GM19239 (cell line): ENCODE results near the gene PPP1R37.
A peak's percentile ranks its signal among the peaks of the same experiment; 100 is the strongest.

Experiments
- DNase-seq: peaks from one replicate; pipeline ENCODE4 v3.0.0; 2011; ENCODE audit warnings: low spot score; ENCODE audit not compliant: insufficient read length
- FAIRE-seq: peaks from 2 replicates; lab custom pipeline; 2011; peaks lifted over from hg19 to GRCh38; lab: Jason Lieb, UNC

The PPP1R37 gene

DNA sequence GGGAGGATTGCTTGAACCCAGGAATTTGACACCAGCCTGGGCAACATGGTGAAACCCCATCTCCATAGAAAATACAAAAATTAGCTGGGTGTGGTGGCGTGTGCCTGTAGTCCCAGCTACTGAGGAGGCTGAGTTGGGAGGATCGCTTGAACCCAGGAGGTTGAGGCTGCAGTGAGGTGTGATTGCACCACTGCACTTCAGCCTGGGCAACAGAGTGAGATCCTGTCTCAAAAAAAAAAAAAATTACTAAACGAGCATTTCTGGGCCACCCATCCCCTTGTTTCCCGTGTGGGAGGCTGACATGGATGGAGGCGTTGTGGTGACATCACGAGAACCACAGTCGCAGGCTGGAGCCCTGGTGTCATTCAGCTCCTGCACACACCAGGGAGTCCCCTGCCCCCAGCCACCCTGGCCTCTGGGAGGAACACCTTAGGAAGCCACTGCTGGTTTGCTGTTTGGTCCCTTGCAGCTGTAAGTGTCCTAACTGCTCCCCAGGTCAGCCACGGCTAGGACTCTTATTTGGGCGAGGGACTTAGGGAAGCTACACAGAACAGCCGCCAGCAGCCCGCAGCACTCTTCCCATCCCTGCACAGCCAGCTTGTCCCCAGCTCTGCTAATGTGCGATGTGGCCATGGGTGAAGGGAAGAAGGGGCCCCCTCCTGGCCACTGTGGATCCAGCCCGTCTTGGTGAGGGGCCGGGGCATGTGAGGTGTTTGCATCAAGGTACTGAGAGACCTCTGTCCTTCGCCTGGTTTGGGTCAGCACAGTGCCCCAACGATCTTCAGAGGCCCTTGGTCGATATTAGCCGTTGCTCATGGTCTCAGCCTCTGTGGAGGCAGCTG lies 55.1 kb downstream of the PPP1R37 start:
- no peak for FAIRE-seq
- no peak for DNase-seq

DNA sequence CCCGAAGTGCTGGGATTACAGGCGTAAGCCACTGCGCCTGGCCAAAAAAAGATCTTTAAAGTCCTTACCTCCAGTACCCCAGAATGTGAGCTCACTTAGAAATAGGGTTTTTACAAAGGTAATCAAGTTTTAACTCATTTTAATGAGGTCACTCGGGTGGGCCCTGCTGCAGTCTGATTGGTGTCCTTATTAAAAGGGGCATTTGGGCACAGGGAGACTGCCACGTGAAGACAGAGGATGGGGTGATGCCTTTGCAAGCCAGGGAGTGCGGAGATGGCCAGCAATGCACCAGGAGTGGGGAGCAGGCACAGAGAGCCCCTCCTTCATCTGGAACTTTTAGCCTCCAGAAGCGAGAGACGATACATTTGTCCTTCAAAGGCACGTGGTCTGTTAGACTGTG lies 56.1 kb downstream of the PPP1R37 start:
- FAIRE-seq: no peak

DNA sequence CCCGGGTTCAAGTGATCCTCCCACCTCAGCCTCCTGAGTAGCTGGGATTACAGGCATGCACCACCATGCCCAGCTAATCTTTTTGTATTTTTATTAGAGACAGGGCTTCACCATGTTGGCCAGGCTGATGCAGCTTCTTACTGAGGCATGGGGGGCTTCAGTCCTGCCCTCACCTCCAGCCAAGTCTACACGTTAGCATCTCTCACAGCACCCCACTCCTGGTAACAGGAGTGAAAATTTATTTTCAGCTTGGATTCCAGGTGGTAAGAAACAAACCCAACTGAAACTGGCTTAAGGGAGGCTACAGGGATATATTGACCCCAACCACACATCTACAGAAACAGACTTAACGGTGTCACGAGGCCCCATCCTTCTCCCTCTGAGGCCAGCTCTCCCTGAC lies 57.2 kb downstream of the PPP1R37 start:
- no peak for FAIRE-seq
- DNase-seq: no peak

More for the DNA sequence above, 56.1 kb downstream of the PPP1R37 start:
- no peak for DNase-seq

DNA sequence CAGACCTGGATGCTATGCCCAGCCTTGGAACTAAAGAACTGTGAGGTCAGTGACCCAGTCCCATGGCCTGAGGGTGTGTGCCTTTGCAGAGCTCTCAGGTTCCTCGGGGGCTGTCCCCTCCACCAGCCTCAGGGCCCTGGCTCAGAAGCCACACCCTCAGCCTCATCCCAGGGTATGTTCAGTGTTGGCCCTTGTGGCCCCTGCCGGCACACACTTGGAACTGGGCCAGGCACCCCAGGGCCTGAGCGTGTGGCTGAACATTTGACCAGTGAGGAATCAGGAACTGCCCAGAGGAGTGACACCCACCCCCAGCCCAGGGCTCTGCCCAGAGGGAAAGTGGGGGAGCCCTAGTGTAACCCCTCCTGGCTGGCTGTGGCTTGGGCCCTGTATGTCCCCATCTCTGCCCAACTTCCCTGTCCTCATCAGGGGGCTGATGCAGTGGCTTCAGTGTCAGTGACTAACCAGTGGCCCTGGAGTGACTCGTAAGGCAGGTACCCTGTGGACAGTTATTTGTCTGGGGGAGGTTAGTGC lies 57.8 kb downstream of the PPP1R37 start:
- FAIRE-seq: no peak
- no peak for DNase-seq

DNA sequence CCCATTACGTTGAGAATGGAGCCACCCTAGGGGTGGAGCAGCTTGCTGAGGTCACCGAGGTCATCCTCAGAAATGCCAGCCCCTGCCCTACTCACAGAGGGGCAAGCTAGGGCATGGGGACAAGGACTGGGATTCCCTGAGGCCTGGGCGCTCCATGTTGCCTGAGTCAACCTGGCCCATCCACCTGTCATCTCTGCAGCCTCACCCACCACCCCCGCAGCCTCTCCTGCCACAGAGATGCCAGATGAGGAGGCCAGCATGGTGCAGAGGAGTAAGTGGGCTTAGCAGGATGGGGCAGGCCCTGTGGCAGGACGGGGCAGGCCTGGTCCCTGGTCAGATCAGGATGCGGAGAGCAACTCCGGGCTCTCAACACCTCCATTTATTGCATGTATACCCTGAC lies 58.3 kb downstream of the PPP1R37 start:
- DNase-seq (no peak), FAIRE-seq (no peak)

DNA sequence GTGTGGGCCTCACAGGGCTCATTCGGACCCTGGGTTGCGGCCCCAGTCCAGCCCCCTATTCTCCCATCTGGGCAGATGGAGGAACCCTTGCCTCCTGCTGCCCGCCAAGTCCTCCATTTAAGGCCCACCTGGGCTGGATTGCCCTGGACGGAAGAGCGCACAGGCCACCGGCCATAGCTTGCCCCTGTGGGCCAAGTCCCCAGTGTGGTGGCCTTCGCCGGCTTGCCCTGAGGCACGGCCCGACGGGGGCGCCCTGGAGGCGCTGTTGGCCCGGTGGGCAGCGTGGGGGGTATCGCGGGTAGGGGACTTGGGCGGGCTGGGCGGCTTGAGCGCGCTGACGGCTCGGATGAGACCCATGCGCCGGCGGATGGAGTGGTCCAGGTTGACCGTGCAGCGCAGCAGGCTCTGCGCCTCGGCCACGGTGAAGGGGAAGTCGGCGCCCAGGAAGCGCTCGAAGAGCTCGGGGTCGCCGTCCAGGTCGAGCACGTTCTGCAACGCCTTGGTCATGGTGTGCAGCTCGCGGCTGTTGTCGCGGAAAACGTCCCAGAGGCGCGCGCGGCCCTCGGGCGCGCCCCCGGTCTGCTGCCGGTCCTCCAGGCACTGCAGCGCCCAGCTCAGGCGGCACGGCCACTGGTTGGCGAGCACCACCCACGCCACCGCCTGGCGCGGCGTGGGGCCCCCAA lies 59.0 kb downstream of the PPP1R37 start:
- DNase-seq (no peak), FAIRE-seq (no peak)

DNA sequence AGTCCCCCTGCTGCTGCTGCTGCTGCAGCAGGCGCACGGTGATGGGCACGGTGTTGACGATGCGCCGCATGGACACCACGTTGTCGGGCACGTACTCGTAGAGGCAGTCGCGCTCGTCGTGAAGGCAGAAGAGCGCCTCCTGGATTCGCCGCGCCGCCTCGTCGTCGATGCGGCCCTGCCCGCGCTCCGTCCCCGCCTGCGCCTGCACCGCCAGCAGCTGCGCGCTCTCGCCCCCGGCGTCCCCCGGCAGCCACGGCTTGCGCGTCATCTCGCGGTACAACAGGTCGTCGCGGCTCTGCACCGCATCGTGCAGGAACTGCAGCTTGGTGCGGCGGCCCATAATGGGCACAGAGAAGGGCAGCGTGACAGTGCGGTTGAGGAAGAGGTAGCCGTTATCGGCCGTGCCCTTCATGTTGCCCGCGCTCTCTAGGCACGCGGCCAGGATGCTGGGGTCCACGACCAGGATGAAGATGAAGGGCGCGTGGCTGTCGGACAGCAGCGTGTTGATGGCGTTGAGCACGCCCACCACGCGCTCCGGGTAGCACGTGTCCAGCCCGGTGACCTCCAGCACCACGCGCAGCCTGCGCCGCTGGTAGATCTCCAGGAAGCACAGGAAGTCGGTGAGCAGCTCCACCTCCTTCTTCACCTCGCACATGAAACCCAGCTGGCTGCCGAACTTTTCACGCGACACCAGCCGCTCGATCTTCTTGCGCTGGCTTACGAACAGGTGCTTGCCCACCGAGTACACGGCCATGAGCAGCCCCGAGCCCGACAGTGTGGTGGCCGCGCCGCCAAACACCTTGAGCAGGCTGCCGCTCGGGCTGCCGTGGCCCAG lies 59.7 kb downstream of the PPP1R37 start:
- peak; percentile 69 for DNase-seq
- FAIRE-seq: peak; percentile 52

DNA sequence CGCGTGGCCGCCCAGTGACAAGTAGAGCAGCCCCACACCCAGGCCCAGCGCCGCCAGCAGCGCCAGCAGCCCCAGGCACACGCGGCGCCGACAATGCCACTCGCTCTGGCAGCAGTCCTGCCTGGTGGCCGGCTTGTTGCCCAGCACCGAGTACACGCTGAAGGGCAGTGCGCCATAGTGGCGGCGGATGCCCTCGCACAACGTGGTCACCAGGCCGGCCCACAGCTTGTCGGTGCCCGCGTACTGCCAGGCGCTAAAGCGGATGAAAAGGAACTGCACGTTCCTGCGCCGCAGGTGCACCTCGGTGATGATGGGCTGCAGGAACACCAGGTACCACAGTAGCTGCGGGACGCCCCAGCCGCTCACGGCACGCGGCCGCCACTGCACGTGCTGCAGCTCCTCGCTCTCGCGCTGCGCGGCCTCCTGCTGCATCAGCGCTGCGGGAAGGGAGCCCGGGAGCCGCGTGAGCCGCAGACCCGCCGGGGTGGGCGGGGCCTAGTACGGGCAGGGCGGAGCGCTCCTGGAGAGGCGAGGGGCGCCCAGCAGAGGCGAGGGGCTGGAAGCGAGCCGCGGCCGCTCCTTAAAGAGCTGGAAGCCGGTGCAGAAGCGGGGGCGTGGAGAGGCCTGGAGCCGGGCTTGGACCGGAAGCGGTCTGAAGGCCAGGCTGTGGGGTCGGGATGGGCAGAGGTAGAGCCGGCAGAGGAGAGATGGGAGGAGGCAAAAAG lies 60.5 kb downstream of the PPP1R37 start:
- DNase-seq: no peak
- no peak for FAIRE-seq

DNA sequence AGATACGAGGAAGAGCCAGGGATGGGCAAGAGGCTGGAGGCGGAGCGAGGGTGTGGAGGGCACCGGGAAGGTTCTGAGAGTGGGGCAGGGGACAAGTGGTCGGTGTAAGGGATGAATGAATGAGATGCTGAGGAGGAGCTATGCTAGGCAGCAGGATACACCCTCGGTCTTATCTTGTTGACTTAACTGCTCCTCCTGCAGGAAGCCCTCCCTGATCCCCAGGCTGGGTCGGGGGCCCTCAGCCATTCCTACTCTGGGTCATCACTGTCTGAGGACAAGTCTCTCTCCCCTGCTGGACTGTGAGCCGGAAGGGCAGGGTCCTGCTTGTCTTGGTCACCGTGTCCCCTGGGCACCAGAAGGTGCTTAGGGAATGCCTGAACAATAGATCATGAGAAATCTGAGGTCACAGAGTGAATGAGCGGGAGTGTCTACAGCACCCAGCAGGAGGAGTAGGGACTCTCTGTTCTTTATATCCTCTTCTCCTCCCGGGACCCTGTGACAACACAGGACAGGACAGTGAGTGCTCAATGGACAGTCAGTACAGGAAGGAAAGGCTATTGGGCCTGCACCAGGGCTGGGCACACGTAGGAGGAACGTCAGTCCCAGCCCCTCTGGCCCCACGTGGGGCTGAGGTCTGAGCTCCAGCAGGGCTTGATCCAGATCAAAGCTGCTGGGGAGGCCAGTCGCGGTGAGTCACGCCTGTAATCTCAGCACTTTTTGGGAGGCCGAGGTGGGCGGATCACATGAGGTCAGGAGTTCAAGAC lies 61.3 kb downstream of the PPP1R37 start:
- no peak for FAIRE-seq
- no peak for DNase-seq

DNA sequence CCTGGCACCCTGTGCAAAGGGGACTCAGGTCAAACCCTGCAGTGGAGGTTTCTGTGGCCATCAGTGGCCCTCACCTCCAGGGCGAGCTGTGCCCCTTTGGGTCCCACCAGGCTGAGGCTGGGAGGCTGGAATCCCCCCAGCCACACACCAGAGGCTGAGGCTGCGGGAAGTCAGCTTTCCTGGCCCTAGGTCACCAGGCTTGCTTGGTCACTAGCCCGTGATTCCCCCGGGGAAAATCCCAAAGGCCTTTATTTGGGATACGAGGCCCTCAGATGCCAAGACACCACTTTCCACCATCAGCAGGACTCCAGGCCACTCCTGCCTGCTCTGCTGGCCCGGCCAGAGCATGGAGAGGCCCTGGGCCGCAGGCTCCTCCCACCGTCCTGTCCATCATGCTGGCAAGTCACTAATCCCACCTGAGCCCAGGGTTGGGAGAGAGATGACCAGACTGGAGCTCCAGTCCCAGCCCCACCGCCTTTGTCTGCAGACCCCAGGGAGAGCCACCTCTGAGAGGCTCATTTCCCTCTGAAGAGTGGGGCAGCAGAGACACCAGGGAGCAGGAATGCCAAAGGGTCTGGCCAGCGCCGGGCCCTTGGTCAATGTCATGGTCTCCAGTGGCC lies 63.1 kb downstream of the PPP1R37 start:
- FAIRE-seq: no peak
- no peak for DNase-seq

DNA sequence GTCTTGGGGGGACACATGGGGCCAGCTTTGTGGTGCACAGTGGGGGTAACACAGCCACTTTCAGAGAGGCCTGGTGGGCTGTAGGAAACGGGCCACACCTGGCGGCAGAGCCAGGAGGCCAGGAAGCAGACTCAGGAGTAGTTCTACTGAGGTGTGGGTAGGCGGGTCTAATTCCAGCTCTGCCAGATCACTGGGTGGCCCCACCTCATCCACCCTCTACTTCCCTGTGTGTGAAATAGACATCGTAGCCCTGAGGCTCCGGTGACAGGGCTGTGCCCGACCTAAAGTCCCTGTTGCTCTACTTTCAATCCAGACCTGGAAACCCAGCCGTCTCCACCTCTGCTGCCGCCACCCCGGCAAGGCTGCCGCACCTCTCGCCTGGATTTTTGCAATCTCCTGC lies 63.8 kb downstream of the PPP1R37 start:
- FAIRE-seq (no peak), DNase-seq (no peak)

DNA sequence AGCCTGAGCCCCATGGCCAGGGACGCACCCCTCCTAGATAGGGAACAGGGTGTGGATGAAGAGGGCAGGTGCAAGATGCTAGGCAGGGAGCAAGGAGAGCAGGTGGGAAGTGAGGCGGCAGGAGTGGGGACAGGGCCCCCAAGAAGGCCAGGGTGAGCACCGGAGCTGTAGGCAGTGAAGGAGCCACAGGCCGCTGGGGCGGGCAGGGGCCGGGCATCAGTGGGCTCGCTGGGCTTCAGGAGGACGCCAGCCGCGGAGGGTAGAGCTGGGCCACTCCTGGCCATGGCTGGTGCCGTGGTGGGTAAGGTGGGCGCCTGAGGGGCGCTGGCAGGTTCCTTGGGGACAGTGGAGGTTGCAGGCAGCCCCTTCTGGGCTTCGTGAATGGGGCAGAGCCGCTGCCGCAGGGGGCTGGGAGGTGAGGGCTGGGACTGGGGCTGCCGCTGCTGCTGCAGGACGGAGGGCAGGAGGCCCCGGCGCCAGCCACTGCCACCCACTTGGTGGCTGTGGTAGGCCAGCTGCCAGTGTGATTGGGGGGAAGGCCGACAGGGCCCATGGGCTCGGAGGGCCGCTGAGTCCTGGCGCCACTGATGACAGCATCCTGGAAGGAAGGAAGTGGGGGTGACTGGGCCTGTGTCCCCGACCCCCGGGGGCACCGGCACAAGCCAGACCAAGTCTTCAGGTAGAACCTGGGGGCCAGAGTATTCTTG lies 65.7 kb downstream of the PPP1R37 start:
- DNase-seq (no peak), FAIRE-seq (no peak)

DNA sequence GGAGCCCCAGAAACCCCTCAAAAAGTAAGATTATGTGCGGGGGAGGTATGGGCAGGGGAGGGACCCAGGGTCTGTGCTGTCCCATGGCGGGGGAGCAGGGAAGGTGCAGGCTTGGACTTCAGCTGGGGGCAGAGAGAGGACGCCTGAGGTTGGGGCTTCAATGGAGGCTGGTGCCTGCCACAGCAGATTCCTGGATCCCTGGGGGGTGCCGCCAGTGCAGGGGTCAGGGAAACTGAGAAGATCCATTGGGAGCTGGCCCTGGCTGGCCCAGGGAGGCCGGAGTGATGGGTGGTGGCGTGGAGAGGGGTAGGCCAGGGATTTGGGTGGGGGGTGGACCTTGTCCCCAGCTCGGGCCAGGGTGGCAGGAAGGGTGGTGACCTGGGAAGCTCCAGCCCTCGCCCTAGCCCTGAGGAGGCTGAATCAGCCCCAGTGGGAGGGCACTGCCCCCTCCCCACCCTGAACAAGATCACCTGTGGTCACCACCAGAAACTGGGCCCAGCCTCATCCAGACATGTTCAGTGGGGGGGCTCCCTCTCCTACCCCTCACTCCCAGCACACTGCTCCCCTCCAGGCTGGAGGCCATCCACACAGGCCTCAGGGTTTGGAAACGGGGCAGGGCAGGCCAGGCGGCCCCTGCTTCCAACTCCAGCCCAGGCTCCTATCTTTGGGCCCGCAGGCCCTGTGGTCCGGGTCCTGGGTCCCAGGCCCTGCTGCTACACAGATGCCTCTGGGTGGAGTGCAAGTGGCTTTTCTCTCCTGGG lies 66.4 kb downstream of the PPP1R37 start:
- DNase-seq (no peak), FAIRE-seq (no peak)

DNA sequence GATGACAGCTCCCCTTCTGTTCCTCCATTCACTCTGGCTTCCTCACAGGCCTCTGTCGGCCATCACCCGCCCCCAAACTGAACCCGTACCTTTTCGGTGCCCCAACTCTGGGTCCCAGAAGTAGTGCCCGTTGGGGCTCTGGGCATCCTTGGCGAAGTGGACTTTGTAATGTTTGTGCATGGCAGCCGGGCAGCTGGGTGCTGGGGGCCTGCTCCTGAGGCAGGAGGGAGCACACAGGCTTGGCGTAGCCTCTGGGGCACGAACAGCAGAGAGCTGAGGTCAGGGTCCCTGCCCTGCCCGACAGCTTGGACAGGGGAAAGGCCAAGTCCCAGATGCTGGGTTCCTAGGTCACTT lies 67.0 kb downstream of the PPP1R37 start:
- FAIRE-seq: no peak
- no peak for DNase-seq

DNA sequence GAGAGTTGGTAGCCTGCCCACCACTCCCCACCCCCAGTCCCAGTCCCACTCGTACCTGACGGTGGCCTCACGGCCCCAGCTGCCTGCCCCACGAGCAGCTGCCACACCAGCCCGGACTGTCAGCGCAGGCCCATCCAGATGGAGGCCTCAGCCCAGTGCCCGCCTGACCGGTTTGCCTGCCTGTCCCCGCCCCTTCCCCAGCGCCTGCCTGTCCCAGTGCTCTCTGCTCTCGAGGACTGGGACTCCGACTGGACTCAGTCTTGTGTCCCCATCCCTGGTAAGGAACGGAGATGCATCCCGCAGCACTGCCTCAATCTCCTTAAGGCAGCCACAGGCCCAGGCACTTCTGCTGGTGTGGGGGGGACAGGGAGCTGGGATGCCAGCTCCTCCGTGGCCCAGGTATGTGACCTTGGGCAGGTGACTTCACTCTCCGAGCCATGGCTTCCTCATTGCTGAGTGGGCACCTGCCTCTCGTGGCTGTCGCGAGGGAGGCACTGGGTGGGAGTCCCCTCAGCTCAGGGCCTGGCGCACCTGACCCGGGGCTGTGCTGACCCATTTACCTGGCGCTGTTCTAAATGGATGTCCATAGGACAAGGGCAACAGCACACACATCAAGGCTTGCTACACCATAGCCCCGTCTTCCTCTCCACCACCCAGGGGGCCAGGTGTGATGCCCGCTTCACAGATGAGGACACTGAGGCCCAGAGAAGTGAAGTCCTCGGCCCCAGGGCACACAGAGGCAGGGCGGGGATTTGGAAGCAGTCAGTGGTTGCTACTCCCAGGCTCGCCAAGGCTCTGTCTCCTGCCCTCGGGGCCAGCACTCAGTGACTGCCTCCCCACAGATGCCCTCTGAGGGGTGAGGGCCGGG lies 68.1 kb downstream of the PPP1R37 start, which contains the start of gene NKPD1:
NKPD1 (minus strand) TSS at position 113 of the 868 bp plus-strand sequence. CDS start 832 bp downstream, outside the sequence.
- no peak for FAIRE-seq

DNA sequence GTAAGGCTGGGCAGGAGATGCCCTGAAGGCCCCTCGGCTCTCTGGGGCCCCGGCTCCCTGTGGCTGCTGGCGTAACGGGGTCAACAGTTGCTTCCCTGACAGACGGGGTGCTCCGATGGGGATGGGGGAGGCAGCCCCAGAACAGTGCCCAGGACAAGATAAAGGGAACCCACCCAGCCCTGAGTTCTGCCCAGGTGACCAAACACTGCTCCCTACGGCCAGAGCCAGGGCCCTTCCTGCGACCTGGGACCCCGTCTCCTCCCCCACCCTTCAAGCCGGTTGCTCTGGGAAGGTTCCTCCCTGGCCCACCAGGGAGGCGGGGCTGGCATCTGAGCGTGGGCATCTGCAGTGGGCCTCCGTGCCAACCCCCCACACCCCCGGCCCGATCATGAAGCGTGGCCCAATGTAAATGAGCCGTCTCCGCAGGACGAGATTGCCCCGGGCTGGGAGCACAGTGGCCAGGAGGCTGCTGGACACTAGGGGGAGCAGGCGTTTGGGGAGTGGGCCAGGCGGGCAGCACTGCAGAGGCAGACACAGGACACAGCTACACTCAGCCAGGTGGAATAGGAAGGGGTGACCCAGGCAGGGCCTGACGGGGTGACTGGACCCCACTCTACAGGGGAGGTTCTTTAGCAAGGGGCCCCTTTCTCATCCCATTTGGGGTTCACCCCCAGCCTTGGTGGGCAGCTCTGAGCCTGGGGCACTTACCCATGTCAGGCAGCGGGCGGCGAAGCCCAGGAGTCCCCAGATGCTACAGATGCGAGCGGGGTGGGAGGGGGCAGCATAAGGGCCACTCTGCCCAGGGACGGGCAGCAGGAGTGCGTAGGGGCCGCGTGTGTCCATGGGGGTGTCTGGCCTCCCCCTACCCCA lies 69.0 kb downstream of the PPP1R37 start:
- DNase-seq: no peak
- no peak for FAIRE-seq

More for the DNA sequence above, 68.1 kb downstream of the PPP1R37 start, which contains the start of gene NKPD1:
- no peak for DNase-seq
